HG03342 (cell line): ENCODE measurements around the gene BGN.

Experiments used
- ATAC-seq: cut with Tn5 transposase; IDR thresholded peaks from one replicate; pipeline ENCODE4 v1.9.1; 2021; ENCODE audit warnings: mild to moderate bottlenecking, moderate library complexity; ENCODE audit not compliant: unreplicated experiment

The BGN gene

GRCh38 chrX:153459986-153460385 lies 34.8 kb upstream of the BGN start:
- ATAC-seq = no peak

GRCh38 chrX:153460826-153461225 lies 34.0 kb upstream of the BGN start:
- no peak for ATAC-seq

- no peak for ATAC-seq
Observed at GRCh38 chrX:153462291-153462690, 32.5 kb upstream of the BGN start.

- ATAC-seq = no peak
Observed at GRCh38 chrX:153463031-153463430, 31.7 kb upstream of the BGN start.

GRCh38 chrX:153463556-153463955 lies 31.2 kb upstream of the BGN start:
- ATAC-seq = no peak

- no peak for ATAC-seq
Observed at GRCh38 chrX:153464116-153464515, 30.7 kb upstream of the BGN start.

GRCh38 chrX:153465691-153466380 lies 28.9 kb upstream of the BGN start:
- no peak for ATAC-seq

- no peak for ATAC-seq
Observed at GRCh38 chrX:153468008-153468580, 26.7 kb upstream of the BGN start.

- peak; percentile 31 for ATAC-seq
Observed at GRCh38 chrX:153469811-153470410, 24.9 kb upstream of the BGN start.

- ATAC-seq = peak; percentile 80
Observed at GRCh38 chrX:153470411-153471363, 24.1 kb upstream of the BGN start, which contains the start of gene HAUS7. Gene HAUS7, minus strand, starts transcription at chrX:153470576. Its CDS starts 19 bp downstream, at chrX:153470557.

GRCh38 chrX:153471663-153472280 lies 23.0 kb upstream of the BGN start:
- no peak for ATAC-seq

- no peak for ATAC-seq
Observed at GRCh38 chrX:153473126-153473525, 21.7 kb upstream of the BGN start.

- no peak for ATAC-seq
Observed at GRCh38 chrX:153474266-153474665, 20.5 kb upstream of the BGN start.

- no peak for ATAC-seq
Observed at GRCh38 chrX:153474718-153475117, 20.1 kb upstream of the BGN start.

GRCh38 chrX:153475271-153475670 lies 19.5 kb upstream of the BGN start:
- no peak for ATAC-seq

GRCh38 chrX:153475751-153476281 lies 19.0 kb upstream of the BGN start:
- no peak for ATAC-seq

GRCh38 chrX:153476666-153477363 lies 18.0 kb upstream of the BGN start:
- no peak for ATAC-seq

- ATAC-seq = no peak
Observed at GRCh38 chrX:153477364-153477857, 17.4 kb upstream of the BGN start.

- ATAC-seq = no peak
Observed at GRCh38 chrX:153477901-153478300, 16.9 kb upstream of the BGN start.

- ATAC-seq = no peak
Observed at GRCh38 chrX:153478746-153479145, 16.0 kb upstream of the BGN start.
